Body of pancreas (tissue), 4 donors: ENCODE data around the gene DCTN4.

Source experiments
- POLR2A ChIP-seq, 3 donors: fragments of 450-650 bp; IDR thresholded peaks; one replicate each; pipeline ENCODE4 v1.6.1; 2016; ENCODE audit warnings: antibody characterized with exemption in 3 of 3, mild to moderate bottlenecking in 2 of 3
- TF ChIP-seq, protein P1 (sequence below), 7 experiments: fragments of 450-650 bp in 4 of 7; fragments of 200-600 bp in 3 of 7; sonication (generic) in 3 of 7; IDR thresholded peaks; one replicate each; pipeline ENCODE4 v1.5.1; 2016 to 2019; ENCODE audit warnings: antibody characterized with exemption in 7 of 7

DNA sequence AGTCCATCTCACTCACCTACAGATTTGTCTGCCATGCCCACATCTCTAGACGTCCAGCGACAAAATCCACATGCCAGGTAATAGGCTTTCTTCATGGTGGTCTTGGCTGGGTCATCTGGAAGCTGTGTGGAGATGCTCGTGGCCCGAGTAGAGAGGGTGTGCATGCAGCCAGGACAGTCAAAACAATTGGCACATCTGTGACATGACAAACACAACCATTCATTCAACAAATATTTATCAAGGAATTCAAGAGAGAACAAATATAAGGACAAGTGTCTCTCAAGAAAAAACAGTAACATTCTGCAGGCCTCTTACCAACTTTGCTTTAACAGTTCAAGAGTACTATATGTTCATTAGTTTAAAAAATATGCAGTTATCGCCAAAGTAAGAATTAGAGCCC, 5.4 kb downstream of the DCTN4 start:
- TF ChIP-seq, protein P1, sequence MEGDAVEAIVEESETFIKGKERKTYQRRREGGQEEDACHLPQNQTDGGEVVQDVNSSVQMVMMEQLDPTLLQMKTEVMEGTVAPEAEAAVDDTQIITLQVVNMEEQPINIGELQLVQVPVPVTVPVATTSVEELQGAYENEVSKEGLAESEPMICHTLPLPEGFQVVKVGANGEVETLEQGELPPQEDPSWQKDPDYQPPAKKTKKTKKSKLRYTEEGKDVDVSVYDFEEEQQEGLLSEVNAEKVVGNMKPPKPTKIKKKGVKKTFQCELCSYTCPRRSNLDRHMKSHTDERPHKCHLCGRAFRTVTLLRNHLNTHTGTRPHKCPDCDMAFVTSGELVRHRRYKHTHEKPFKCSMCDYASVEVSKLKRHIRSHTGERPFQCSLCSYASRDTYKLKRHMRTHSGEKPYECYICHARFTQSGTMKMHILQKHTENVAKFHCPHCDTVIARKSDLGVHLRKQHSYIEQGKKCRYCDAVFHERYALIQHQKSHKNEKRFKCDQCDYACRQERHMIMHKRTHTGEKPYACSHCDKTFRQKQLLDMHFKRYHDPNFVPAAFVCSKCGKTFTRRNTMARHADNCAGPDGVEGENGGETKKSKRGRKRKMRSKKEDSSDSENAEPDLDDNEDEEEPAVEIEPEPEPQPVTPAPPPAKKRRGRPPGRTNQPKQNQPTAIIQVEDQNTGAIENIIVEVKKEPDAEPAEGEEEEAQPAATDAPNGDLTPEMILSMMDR (IDR thresholded peaks at IDR 0.05): no peak
- TF ChIP-seq POLR2A (IDR thresholded peaks at IDR 0.05): no peak
